Measurements from ENCODE around the gene BZW1. TPM values are rescaled to one million over a fixed set of nuclear protein-coding genes. Genes with fewer than 3 reads are reported as not detected.

The BZW1 gene
- total RNA-seq, 1 experiment from 2014 or later = 322 TPM

GRCh38 chr2:200839513-200839912 lies 27.8 kb downstream of the BZW1 start:
- no peaks in the 10 kb centered on the region for H3K4me1 Mint-ChIP-seq (ENCODE audit: low read depth, unreplicated experiment)
- Histone ChIP-seq H3K36me3 (ENCODE audit: control insufficient read depth, insufficient read depth, low read length) (no peaks in the 10 kb centered on the region), H3K27me3 (replicated peaks; ENCODE audit: control insufficient read depth, insufficient read depth, low read length) (no peaks in the 10 kb centered on the region), H3K9me3 (peaks cover 12% of the 10 kb centered on the region), H3K4me3 (ENCODE audit: low read depth, low read length) (no peak overlapping the region), H3K4me1 (no peaks in the 10 kb centered on the region)
- H3K9me3 Mint-ChIP-seq (ENCODE audit: unreplicated experiment) = no peaks in the 10 kb centered on the region
- TF ChIP-seq, protein P1, sequence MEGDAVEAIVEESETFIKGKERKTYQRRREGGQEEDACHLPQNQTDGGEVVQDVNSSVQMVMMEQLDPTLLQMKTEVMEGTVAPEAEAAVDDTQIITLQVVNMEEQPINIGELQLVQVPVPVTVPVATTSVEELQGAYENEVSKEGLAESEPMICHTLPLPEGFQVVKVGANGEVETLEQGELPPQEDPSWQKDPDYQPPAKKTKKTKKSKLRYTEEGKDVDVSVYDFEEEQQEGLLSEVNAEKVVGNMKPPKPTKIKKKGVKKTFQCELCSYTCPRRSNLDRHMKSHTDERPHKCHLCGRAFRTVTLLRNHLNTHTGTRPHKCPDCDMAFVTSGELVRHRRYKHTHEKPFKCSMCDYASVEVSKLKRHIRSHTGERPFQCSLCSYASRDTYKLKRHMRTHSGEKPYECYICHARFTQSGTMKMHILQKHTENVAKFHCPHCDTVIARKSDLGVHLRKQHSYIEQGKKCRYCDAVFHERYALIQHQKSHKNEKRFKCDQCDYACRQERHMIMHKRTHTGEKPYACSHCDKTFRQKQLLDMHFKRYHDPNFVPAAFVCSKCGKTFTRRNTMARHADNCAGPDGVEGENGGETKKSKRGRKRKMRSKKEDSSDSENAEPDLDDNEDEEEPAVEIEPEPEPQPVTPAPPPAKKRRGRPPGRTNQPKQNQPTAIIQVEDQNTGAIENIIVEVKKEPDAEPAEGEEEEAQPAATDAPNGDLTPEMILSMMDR (IDR thresholded peaks at IDR 0.05; ENCODE audit: insufficient read depth in 1 of 2, low read depth in 1 of 2, low read length in 1 of 2, severe bottlenecking in 1 of 2, unreplicated experiment in 1 of 2) = no peak
- ChIA-PET POLR2A (no interaction called here), CTCF (no interaction called here)
- intact Hi-C loops (cut with micrococcal nuclease; ENCODE audit: unreplicated experiment) = no loop called here
- H3K27me3 Mint-ChIP-seq (ENCODE audit: insufficient read depth, unreplicated experiment) = peaks cover 3% of the 10 kb centered on the region
- no peak for DNase-seq
- no peaks in the 10 kb centered on the region for H3K36me3 Mint-ChIP-seq (ENCODE audit: insufficient read depth, unreplicated experiment)
- H3K27ac Mint-ChIP-seq (ENCODE audit: unreplicated experiment) = no peak overlapping the region
- H3K4me3 Mint-ChIP-seq (ENCODE audit: unreplicated experiment) = no peak overlapping the region
- no TSS peak for BruUV-seq (replicated peaks)

GRCh38 chr2:200843993-200844948 lies 32.6 kb downstream of the BZW1 start:
- H3K4me1 Mint-ChIP-seq (ENCODE audit: low read depth, unreplicated experiment) = no peaks in the 10 kb centered on the region

DNA sequence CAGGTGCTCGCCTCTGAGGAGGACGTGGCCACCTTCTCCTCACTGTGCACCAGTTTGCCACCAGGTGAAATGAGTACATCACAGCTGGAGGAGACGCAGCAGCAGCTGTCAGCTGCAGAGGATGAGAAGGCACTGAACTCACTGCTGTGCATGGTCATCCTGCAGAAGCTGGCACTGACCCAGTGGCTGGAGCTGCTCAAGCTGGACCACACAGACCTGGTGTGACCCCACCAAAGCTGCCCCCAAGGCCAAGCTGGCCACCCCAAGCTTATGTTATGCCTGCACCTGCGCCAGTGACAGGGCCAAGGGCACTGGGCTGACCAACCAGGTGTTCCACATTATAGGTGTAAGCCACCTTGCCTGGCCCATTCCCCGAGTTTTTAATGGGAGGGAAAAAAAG lies 33.5 kb downstream of the BZW1 start:
- BruUV-seq (replicated peaks) = no TSS peak
- no peaks in the 10 kb centered on the region for H3K4me1 Mint-ChIP-seq (ENCODE audit: low read depth, unreplicated experiment)
- no peak overlapping the region for H3K4me3 Mint-ChIP-seq (ENCODE audit: unreplicated experiment)

More at GRCh38 chr2:200843993-200844948, 32.6 kb downstream of the BZW1 start:
- Histone ChIP-seq H3K36me3 (ENCODE audit: control insufficient read depth, insufficient read depth, low read length) (no peaks in the 10 kb centered on the region), H3K9me3 (no peaks in the 10 kb centered on the region), H3K4me3 (ENCODE audit: low read depth, low read length) (no peak overlapping the region), H3K4me1 (no peaks in the 10 kb centered on the region), H3K27me3 (replicated peaks; ENCODE audit: control insufficient read depth, insufficient read depth, low read length) (no peaks in the 10 kb centered on the region)
- H3K27me3 Mint-ChIP-seq (ENCODE audit: insufficient read depth, unreplicated experiment) = peaks cover 3% of the 10 kb centered on the region
- DNase-seq = no peak
- POLR2A ChIA-PET = interaction anchor here (0.6 to 1.1 kb wide), 2 partner anchors 19 to 46 kb away, joined by 3 to 4 read pairs; no protein-coding TSS in a partner anchor
- CTCF ChIA-PET = no interaction called here
- TF ChIP-seq, protein P1 (IDR thresholded peaks at IDR 0.05; ENCODE audit: insufficient read depth in 1 of 2, low read depth in 1 of 2, low read length in 1 of 2, severe bottlenecking in 1 of 2, unreplicated experiment in 1 of 2) = no peak
- no peak overlapping the region for H3K4me3 Mint-ChIP-seq (ENCODE audit: unreplicated experiment)
- BruUV-seq (replicated peaks) = no TSS peak
- intact Hi-C loops (cut with micrococcal nuclease; ENCODE audit: unreplicated experiment) = no loop called here
- peaks cover 5% of the 10 kb centered on the region for H3K36me3 Mint-ChIP-seq (ENCODE audit: insufficient read depth, unreplicated experiment)
- H3K9me3 Mint-ChIP-seq (ENCODE audit: unreplicated experiment) = no peaks in the 10 kb centered on the region
- H3K27ac Mint-ChIP-seq (ENCODE audit: unreplicated experiment) = no peak overlapping the region

More for the DNA sequence above, 33.5 kb downstream of the BZW1 start:
- intact Hi-C loops (cut with micrococcal nuclease; ENCODE audit: unreplicated experiment) = no loop called here
- CTCF ChIA-PET = no interaction called here
- Histone ChIP-seq H3K9me3 (no peaks in the 10 kb centered on the region), H3K4me3 (ENCODE audit: low read depth, low read length) (no peak overlapping the region), H3K4me1 (no peaks in the 10 kb centered on the region), H3K36me3 (ENCODE audit: control insufficient read depth, insufficient read depth, low read length) (no peaks in the 10 kb centered on the region), H3K27me3 (replicated peaks; ENCODE audit: control insufficient read depth, insufficient read depth, low read length) (no peaks in the 10 kb centered on the region)
- H3K36me3 Mint-ChIP-seq (ENCODE audit: insufficient read depth, unreplicated experiment) = peaks cover 11% of the 10 kb centered on the region
- POLR2A ChIA-PET = interaction anchor here (0.6 to 1.1 kb wide), 2 partner anchors 19 to 35 kb away, joined by 3 to 6 read pairs; no protein-coding TSS in a partner anchor
- no peak overlapping the region for H3K27ac Mint-ChIP-seq (ENCODE audit: unreplicated experiment)
- no peak for DNase-seq
- no peaks in the 10 kb centered on the region for H3K9me3 Mint-ChIP-seq (ENCODE audit: unreplicated experiment)
- peaks cover 3% of the 10 kb centered on the region for H3K27me3 Mint-ChIP-seq (ENCODE audit: insufficient read depth, unreplicated experiment)
- TF ChIP-seq, protein P1 (IDR thresholded peaks at IDR 0.05; ENCODE audit: insufficient read depth in 1 of 2, low read depth in 1 of 2, low read length in 1 of 2, severe bottlenecking in 1 of 2, unreplicated experiment in 1 of 2) = no peak
